GM06990 (cell line): ENCODE measurements around the gene SYT17.

Experiments
- DNase-seq: peaks from one replicate; pipeline ENCODE4 v3.0.0-alpha.2; 2011; ENCODE audit not compliant: insufficient read length; ENCODE audit errors: extremely low read depth
- H3K27me3 ChIP-seq: replicated peaks from 2 replicates; pipeline ENCODE4 v1.6.0; 2011; ENCODE audit warnings: low read length; ENCODE audit not compliant: control insufficient read depth, insufficient read depth
- H3K36me3 ChIP-seq: 2 replicates; pipeline ENCODE4 v1.5.1; 2011; ENCODE audit warnings: low read length; ENCODE audit not compliant: control insufficient read depth, insufficient read depth
- H3K4me3 ChIP-seq: replicated peaks from 2 replicates; pipeline ENCODE4 v1.5.1; 2011; ENCODE audit warnings: low read depth, mild to moderate bottlenecking, control low read depth, low read length
- CTCF ChIP-seq: IDR thresholded peaks from 2 replicates; pipeline ENCODE4 v1.5.1; 2011; ENCODE audit warnings: low read length, control low read depth, mild to moderate bottlenecking, inconsistent platforms; ENCODE audit not compliant: insufficient read depth, poor library complexity, severe bottlenecking

SYT17 gene

GRCh38 chr16:19174478-19174877 is 6.4 kb downstream of the SYT17 start:
- no peaks in the 10 kb centered on the region for H3K36me3 ChIP-seq
- TF ChIP-seq CTCF = no peak
- H3K27me3 ChIP-seq = no peaks in the 10 kb centered on the region; the same call in 1 of the 2 replicates

DNA sequence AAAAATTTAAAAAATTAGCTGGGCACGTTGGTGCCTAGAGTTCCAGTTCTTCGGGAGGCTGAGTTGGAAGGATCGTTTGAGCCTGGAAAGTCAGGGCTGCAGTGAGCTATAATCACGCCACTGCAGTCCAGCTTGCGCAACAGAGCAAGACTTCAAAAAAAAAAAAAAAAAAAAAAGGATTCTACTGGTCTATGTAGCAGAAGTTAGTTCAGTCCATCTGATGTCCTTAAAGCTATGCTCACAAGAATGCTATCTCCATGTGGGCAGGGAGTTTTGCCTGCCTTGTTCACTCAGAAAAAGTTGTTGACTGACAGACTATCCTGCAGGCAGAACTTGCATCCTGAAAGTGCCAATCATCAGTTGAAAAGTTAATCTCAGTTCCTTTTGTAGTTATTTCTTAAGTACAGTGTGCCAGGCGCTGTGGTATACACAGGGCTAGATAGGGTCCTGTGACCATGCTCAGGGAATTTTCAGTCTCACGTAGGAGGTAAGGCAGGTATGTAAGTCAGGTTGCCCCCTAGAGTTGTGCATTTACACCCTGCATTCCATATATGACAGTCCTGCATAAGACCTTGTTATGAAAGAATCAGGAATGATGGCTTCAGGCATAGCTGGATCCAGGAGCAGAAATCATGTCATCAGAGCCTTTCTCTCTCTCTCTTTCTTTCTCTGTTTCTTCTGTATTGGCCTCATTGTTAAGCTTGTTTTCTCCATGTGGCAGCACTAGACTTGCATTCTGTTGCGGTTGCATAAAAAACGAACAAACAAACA is 7.6 kb downstream of the SYT17 start:
- no peaks in the 10 kb centered on the region; the same call in 1 of the 2 replicates for H3K27me3 ChIP-seq
- H3K36me3 ChIP-seq = no peaks in the 10 kb centered on the region
- TF ChIP-seq CTCF = no peak
- H3K4me3 ChIP-seq = no peak overlapping the region
- DNase-seq = no peak

More at GRCh38 chr16:19174478-19174877, 6.4 kb downstream of the SYT17 start:
- no peak overlapping the region for H3K4me3 ChIP-seq
- DNase-seq = no peak

GRCh38 chr16:19177111-19177739 is 9.2 kb downstream of the SYT17 start:
- Histone ChIP-seq H3K4me3 (no peak overlapping the region), H3K27me3 (no peaks in the 10 kb centered on the region; the same call in 1 of the 2 replicates), H3K36me3 (no peaks in the 10 kb centered on the region)
- TF ChIP-seq CTCF = no peak
- DNase-seq = no peak

GRCh38 chr16:19179546-19180490 is 11.8 kb downstream of the SYT17 start:
- DNase-seq = peak; percentile 36

More at GRCh38 chr16:19179546-19180490, 11.8 kb downstream of the SYT17 start:
- TF ChIP-seq CTCF = peak; percentile 66
- no peaks in the 10 kb centered on the region for H3K36me3 ChIP-seq
- H3K27me3 ChIP-seq = no peaks in the 10 kb centered on the region; the same call in 1 of the 2 replicates
- no peak overlapping the region for H3K4me3 ChIP-seq
